Measurements from ENCODE around the gene MISP. TPM values are rescaled to one million over a fixed set of nuclear protein-coding genes. Genes with fewer than 3 reads are reported as not detected.

Gene MISP
- total RNA-seq, 1 donor from 2014 or later: not detected

GRCh38 chr19:784541-784940 lies 33.6 kb downstream of the MISP start:
- H3K36me3 ChIP-seq: no peaks in the 10 kb centered on the region
- peak overlapping the region; percentile 61 for H3K4me3 ChIP-seq
- H3K4me1 ChIP-seq: peaks cover 59% of the 10 kb centered on the region
- peak overlapping the region; percentile 91 for H3K27ac ChIP-seq (replicated peaks)
- H3K27me3 ChIP-seq (ENCODE audit: low read depth): peaks cover 14% of the 10 kb centered on the region
- no peaks in the 10 kb centered on the region for H3K9me3 ChIP-seq (replicated peaks)
- DNase-seq: no peak
- TF ChIP-seq CTCF (IDR thresholded peaks at IDR 0.05; ENCODE audit: borderline replicate concordance): no peak
- intact Hi-C loops (cut with micrococcal nuclease): no loop called here

- intact Hi-C loops (cut with micrococcal nuclease): no loop called here
- Histone ChIP-seq H3K9me3 (replicated peaks) (no peaks in the 10 kb centered on the region), H3K4me3 (no peak overlapping the region), H3K27me3 (ENCODE audit: low read depth) (peaks cover under 1% of the 10 kb centered on the region), H3K27ac (replicated peaks) (peak overlapping the region; percentile 88), H3K4me1 (peaks cover 67% of the 10 kb centered on the region), H3K36me3 (no peaks in the 10 kb centered on the region)
- no peak for TF ChIP-seq CTCF (IDR thresholded peaks at IDR 0.05; ENCODE audit: borderline replicate concordance)
- no peak for DNase-seq
Measured at GRCh38 chr19:787536-787935, 36.6 kb downstream of the MISP start.

GRCh38 chr19:788686-788982 lies 37.7 kb downstream of the MISP start:
- Histone ChIP-seq H3K27ac (replicated peaks) (peak overlapping the region; percentile 88), H3K4me1 (peaks cover 68% of the 10 kb centered on the region), H3K4me3 (peak overlapping the region; percentile 42), H3K9me3 (replicated peaks) (no peaks in the 10 kb centered on the region), H3K36me3 (no peaks in the 10 kb centered on the region), H3K27me3 (ENCODE audit: low read depth) (no peaks in the 10 kb centered on the region)
- intact Hi-C loops (cut with micrococcal nuclease): no loop called here
- no peak for TF ChIP-seq CTCF (IDR thresholded peaks at IDR 0.05; ENCODE audit: borderline replicate concordance)
- no peak for DNase-seq

GRCh38 chr19:788983-789700 lies 38.2 kb downstream of the MISP start:
- Histone ChIP-seq H3K27ac (replicated peaks) (peak overlapping the region; percentile 88), H3K36me3 (no peaks in the 10 kb centered on the region), H3K27me3 (ENCODE audit: low read depth) (no peaks in the 10 kb centered on the region), H3K4me3 (peak overlapping the region; percentile 42), H3K4me1 (peaks cover 63% of the 10 kb centered on the region), H3K9me3 (replicated peaks) (no peaks in the 10 kb centered on the region)
- TF ChIP-seq CTCF (IDR thresholded peaks at IDR 0.05; ENCODE audit: borderline replicate concordance): peak; percentile 16
- intact Hi-C loops (cut with micrococcal nuclease): no loop called here
- DNase-seq: no peak

GRCh38 chr19:789701-790060 lies 38.8 kb downstream of the MISP start:
- peaks cover 57% of the 10 kb centered on the region for H3K4me1 ChIP-seq
- H3K4me3 ChIP-seq: peak overlapping the region; percentile 42
- no peaks in the 10 kb centered on the region for H3K27me3 ChIP-seq (ENCODE audit: low read depth)
- H3K36me3 ChIP-seq: no peaks in the 10 kb centered on the region
- peak overlapping the region; percentile 88 for H3K27ac ChIP-seq (replicated peaks)
- no peaks in the 10 kb centered on the region for H3K9me3 ChIP-seq (replicated peaks)
- no peak for TF ChIP-seq CTCF (IDR thresholded peaks at IDR 0.05; ENCODE audit: borderline replicate concordance)
- no peak for DNase-seq
- intact Hi-C loops (cut with micrococcal nuclease): no loop called here
